Ectodermal cell (in vitro differentiated cells): ENCODE results near the gene HOXC5.
"Not testable (repeated sequence)": the region's sequence is repeated elsewhere in the genome, so short reads cannot be mapped to it uniquely, and the experiment has no call there.

Experiments used
- H3K27ac ChIP-seq: 2 replicates; pipeline ENCODE4 v1.7.0; 2013; ENCODE audit warnings: mild to moderate bottlenecking, low read depth, low read length; ENCODE audit not compliant: insufficient read depth, poor library complexity, severe bottlenecking
- H3K27me3 ChIP-seq: 2 replicates; pipeline ENCODE4 v1.7.0; 2013; ENCODE audit warnings: mild to moderate bottlenecking, low read length; ENCODE audit not compliant: insufficient read depth, control insufficient read depth, poor library complexity, severe bottlenecking
- H3K36me3 ChIP-seq: one replicate; pipeline ENCODE4 v1.7.0; 2013; ENCODE audit warnings: low read length; ENCODE audit not compliant: control insufficient read depth, insufficient read depth
- H3K4me1 ChIP-seq: one replicate; pipeline ENCODE4 v1.7.0; 2013; ENCODE audit warnings: low read length; ENCODE audit not compliant: control insufficient read depth, insufficient read depth
- H3K4me3 ChIP-seq: 2 replicates; pipeline ENCODE4 v1.7.0; 2013; ENCODE audit warnings: low read depth, low read length, control low read depth; ENCODE audit not compliant: insufficient read depth
- H3K9me3 ChIP-seq: 2 replicates; pipeline ENCODE4 v1.7.0; 2013; ENCODE audit warnings: mild to moderate bottlenecking, low read length, moderate library complexity; ENCODE audit not compliant: control insufficient read depth
- WGBS, 2 experiments: methylation state at CpG; one replicate each; pipeline ENCODE4 v1.1.7; 2013; ENCODE audit warnings: missing lambda C conversion rate in 2 of 2; 5-methylcytosine and 5-hydroxymethylcytosine counted together

Gene HOXC5

GRCh38 chr12:54037360-54038283 lies 4.8 kb downstream of the HOXC5 start:
- H3K27ac ChIP-seq, result no peak overlapping the region
- 26 to 34% methylated on average over 10 to 12 of the region's 14 CpGs for WGBS, 2 experiments
- H3K27me3 ChIP-seq, result peaks cover 100% of the 10 kb centered on the region
- no peak overlapping the region for H3K4me3 ChIP-seq
- H3K4me1 ChIP-seq, result peaks cover 3% of the 10 kb centered on the region
- H3K9me3 ChIP-seq, result no peaks in the 10 kb centered on the region
- no peaks in the 10 kb centered on the region for H3K36me3 ChIP-seq

GRCh38 chr12:54038284-54038870 lies 5.5 kb downstream of the HOXC5 start:
- 41 to 47% methylated on average over 5 of the region's 5 CpGs for WGBS, 2 experiments
- H3K9me3 ChIP-seq, result no peaks in the 10 kb centered on the region
- no peaks in the 10 kb centered on the region for H3K4me1 ChIP-seq
- peaks cover 100% of the 10 kb centered on the region for H3K27me3 ChIP-seq
- H3K36me3 ChIP-seq, result no peaks in the 10 kb centered on the region
- H3K4me3 ChIP-seq, result no peak overlapping the region
- no peak overlapping the region for H3K27ac ChIP-seq

GRCh38 chr12:54038871-54039414 lies 6.1 kb downstream of the HOXC5 start:
- no peaks in the 10 kb centered on the region for H3K9me3 ChIP-seq
- no peaks in the 10 kb centered on the region for H3K4me1 ChIP-seq
- H3K4me3 ChIP-seq, result no peak overlapping the region
- peaks cover 100% of the 10 kb centered on the region for H3K27me3 ChIP-seq
- no peaks in the 10 kb centered on the region for H3K36me3 ChIP-seq
- no peak overlapping the region for H3K27ac ChIP-seq
- 19 to 20% methylated on average over 9 of the region's 9 CpGs for WGBS, 2 experiments

GRCh38 chr12:54039417-54040147 lies 6.7 kb downstream of the HOXC5 start:
- no peak overlapping the region for H3K4me3 ChIP-seq
- H3K27me3 ChIP-seq, result peaks cover 100% of the 10 kb centered on the region
- H3K4me1 ChIP-seq, result no peaks in the 10 kb centered on the region
- no peaks in the 10 kb centered on the region for H3K36me3 ChIP-seq
- no peaks in the 10 kb centered on the region for H3K9me3 ChIP-seq
- WGBS, 2 experiments, result 8 to 10% methylated on average over 16 of the region's 16 CpGs
- H3K27ac ChIP-seq, result no peak overlapping the region

DNA sequence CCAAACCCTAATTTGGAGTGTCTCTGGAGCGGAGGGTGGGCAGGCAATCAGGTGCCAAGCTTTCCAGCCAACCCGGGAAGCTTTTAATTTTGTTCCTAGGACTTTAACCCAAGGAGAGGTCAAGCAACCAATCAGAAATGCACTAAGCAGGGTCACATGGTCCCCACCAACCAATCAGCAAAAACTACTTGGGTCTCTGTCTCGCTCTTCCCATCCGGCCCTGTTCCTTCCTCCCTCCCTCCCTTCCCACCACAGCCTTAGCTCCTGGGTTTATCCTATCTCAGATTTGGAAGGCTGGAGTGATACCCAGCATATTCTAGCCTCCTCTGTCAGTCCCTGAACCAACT lies 7.3 kb downstream of the HOXC5 start:
- peaks cover 100% of the 10 kb centered on the region for H3K27me3 ChIP-seq

DNA sequence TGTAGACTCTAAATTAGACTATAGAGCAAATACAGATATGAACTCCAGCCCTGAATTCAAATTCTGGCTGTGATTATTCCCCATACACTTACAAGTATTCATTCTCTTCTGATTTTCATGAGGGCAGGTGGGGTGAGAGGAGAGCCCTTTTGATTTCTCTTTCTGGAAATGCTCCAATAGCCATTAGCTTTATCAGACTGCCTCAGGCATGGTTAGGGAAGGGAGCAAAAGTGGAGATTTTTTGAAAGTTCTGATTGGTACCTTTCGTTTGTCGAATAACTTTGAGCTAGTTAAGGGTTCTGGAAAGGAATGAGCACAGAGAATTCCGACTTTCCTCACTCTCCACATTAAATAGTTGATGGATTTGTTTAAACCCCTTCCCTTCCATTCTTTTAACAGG lies 7.8 kb downstream of the HOXC5 start:
- H3K4me1 ChIP-seq, result no peaks in the 10 kb centered on the region
- peaks cover 100% of the 10 kb centered on the region for H3K27me3 ChIP-seq
- no peaks in the 10 kb centered on the region for H3K9me3 ChIP-seq
- no peak overlapping the region for H3K4me3 ChIP-seq
- 42% methylated on average over 3 of the region's 3 CpGs; no CpG with 5 or more reads in 1 of the 2 experiments for whole genome bisulfite sequencing, 2 experiments
- H3K27ac ChIP-seq, result no peak overlapping the region
- H3K36me3 ChIP-seq, result no peaks in the 10 kb centered on the region

More for the DNA sequence above, 7.3 kb downstream of the HOXC5 start:
- H3K9me3 ChIP-seq, result no peaks in the 10 kb centered on the region
- no peaks in the 10 kb centered on the region for H3K4me1 ChIP-seq
- H3K4me3 ChIP-seq, result no peak overlapping the region
- WGBS, 2 experiments, result 50 to 53% methylated on average over 4 of the region's 4 CpGs
- no peaks in the 10 kb centered on the region for H3K36me3 ChIP-seq
- H3K27ac ChIP-seq, result no peak overlapping the region

- no peaks in the 10 kb centered on the region for H3K9me3 ChIP-seq
- no peaks in the 10 kb centered on the region for H3K36me3 ChIP-seq
- WGBS, 2 experiments, result 25 to 29% methylated on average over 2 of the region's 2 CpGs
- peaks cover 100% of the 10 kb centered on the region for H3K27me3 ChIP-seq
- no peak overlapping the region for H3K4me3 ChIP-seq
- no peaks in the 10 kb centered on the region for H3K4me1 ChIP-seq
- H3K27ac ChIP-seq, result no peak overlapping the region
Observed at GRCh38 chr12:54041097-54041690, 8.3 kb downstream of the HOXC5 start.

- 54 to 55% methylated on average over 6 of the region's 6 CpGs for WGBS, 2 experiments
- not testable (repeated sequence) for H3K4me3 ChIP-seq, H3K9me3 ChIP-seq, H3K27ac ChIP-seq, H3K4me1 ChIP-seq, H3K36me3 ChIP-seq
- H3K27me3 ChIP-seq, result peaks cover 100% of the 10 kb centered on the region
Observed at GRCh38 chr12:54042033-54042432, 9.2 kb downstream of the HOXC5 start.

DNA sequence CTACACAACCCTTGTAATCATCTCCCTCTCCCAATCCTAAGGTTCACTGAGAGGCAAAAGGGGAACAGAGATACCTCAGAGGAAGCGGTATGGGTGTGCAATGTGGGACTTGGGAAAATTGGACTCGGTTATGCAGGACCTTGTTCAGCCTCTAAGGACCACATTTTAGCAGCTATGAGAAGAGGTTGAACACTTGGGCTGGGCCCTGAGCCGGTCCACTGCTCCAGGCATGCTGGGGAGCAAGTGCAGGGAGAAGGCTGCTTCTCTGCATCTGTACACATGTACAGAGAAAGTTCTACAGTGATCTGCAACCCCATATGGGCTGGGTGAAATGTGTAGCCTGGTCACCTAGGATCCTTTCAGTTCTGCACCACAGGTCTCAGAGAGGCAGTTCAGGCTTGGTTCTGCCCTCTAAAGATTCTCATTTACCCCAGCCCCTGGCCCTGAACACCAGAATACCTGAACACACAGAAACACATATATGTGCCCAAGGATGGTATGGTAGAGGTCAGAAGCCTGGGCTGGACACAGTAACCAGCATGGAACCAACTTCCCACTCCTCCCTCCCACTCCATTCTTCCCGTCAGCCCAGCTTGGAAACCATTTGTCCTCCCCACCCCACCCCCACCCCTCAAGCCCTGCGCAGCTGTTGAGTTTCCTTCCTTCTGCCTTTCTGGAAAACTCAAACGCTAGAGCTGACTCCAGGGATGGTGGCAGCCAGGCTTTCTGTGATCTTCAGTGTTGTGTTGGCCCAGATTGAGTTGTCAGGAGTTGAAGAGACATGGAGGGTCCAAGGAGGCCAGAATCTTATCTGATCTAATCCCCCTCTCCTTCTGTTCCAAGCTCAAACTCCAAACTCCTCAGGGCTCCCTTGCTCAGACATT lies 10.4 kb downstream of the HOXC5 start:
- 31 to 34% methylated on average over 6 of the region's 6 CpGs for WGBS, 2 experiments
- Histone ChIP-seq H3K4me3 (no peak overlapping the region), H3K36me3 (no peaks in the 10 kb centered on the region), H3K27ac (no peak overlapping the region), H3K4me1 (no peaks in the 10 kb centered on the region), H3K9me3 (no peaks in the 10 kb centered on the region), H3K27me3 (peaks cover 100% of the 10 kb centered on the region)
